GM12872 (cell line): ENCODE results near the gene GARNL3.

Source experiments
- TF ChIP-seq, protein P1 (sequence below): IDR thresholded peaks from 3 replicates; pipeline ENCODE4 v1.5.1; 2011; ENCODE audit warnings: low read depth, mild to moderate bottlenecking, low read length, moderate library complexity; ENCODE audit not compliant: insufficient read depth

The GARNL3 gene

DNA sequence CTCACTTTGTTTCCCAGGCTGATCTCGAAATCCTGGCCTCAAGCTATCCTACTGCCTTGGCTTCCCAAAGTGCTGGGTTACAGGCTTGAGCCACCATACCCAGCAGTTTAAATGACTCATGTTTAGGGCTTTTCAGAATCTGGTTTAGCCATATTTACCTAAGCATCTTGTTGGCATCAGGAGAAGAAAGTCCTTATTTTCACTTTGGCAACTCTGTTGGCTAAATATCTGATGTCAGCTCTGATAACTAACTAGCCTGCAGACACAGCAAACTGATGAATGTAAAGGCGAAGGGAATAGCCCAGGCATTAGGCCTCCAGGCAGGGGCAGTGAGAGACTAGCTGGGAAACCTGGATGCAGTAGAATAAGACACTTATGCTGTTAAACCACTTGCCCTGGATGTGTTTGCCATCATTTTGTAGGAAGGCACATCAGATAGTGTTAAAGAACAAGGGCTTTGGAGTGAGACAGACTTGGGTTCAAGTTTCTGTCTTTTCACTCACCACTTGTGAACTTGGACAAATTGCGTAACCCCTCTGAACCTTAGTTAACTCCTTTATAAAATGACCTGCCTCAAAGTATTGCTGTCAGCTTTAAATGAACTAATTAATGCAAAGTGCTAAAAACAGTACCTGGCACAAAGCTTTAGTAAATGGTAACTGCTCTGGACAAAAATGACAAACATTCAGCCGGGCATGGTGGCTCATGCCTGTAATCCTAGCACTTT is 34.7 kb upstream of the GARNL3 start:
- TF ChIP-seq, protein P1, sequence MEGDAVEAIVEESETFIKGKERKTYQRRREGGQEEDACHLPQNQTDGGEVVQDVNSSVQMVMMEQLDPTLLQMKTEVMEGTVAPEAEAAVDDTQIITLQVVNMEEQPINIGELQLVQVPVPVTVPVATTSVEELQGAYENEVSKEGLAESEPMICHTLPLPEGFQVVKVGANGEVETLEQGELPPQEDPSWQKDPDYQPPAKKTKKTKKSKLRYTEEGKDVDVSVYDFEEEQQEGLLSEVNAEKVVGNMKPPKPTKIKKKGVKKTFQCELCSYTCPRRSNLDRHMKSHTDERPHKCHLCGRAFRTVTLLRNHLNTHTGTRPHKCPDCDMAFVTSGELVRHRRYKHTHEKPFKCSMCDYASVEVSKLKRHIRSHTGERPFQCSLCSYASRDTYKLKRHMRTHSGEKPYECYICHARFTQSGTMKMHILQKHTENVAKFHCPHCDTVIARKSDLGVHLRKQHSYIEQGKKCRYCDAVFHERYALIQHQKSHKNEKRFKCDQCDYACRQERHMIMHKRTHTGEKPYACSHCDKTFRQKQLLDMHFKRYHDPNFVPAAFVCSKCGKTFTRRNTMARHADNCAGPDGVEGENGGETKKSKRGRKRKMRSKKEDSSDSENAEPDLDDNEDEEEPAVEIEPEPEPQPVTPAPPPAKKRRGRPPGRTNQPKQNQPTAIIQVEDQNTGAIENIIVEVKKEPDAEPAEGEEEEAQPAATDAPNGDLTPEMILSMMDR = no peak

DNA sequence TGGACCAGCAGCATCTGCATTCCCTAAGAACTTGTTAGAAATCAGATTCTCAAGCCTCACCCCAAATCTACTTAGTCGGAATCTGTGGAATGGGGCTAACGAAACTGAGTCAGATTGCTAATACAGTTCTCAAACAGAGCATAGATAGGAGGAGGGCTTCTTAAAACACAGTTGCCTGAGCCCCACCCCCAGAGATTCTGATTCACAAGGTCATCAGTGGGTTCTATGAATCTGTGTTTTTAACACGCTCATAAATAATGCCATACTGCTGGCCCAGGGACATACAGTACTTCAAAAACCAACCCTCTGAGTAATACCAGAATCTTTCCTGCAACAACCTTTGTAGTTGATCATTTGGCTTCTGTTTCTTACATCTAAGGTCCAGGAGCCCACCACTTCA is 32.9 kb upstream of the GARNL3 start:
- TF ChIP-seq, protein P1 = no peak

DNA sequence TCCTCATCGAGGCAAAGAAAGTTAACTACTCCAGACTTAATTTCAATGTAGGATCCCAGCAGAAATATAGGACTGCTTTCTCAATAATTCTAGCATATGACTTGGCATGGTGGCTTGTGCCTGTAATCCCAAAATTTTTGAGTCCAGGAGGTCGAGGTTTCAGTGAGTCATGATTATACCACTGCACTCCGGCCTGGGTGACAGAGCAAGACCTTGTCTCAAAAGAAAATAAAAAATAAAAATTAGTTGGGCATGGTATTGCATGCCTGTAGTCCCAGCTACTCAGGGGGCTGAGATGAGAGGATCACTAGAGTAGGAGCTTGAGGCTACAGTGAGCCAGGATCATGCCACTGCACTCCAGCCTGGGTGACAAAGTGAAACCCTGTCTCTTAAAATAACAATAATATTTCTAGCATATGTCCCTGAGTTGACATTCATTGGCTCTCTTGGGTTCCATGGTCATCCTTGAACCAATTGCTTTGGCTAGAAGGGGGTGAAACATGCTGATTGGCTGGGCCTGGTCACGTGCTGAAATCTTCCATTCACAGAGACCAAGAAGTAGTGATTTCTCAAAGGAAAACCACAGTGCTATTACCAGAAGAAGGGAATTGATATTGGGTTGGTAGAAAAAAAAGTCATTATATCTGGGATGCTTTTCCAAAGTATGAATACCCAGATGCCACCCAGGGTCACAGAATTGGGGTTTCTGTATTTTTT is 31.6 kb upstream of the GARNL3 start:
- TF ChIP-seq, protein P1 = no peak

DNA sequence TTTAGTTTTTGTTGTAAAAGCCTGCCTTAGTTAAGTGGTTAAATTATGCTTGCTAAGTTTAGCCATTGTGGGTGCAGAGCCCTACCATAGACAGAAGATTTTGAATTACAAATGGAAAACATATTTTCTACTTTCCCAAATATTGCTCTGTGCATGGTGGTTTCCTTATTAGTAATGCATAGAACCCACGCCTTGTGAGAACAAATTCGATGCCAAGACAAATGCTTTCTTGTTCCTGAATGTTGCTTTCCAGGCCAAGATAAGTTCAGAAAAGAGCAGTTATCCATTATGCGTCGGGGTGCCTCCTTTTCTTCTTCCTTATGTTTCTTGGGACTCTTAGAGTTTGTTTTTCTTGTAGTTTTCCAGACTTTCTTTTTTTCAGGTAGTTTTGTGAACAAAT is 31.0 kb upstream of the GARNL3 start:
- TF ChIP-seq, protein P1 = no peak

DNA sequence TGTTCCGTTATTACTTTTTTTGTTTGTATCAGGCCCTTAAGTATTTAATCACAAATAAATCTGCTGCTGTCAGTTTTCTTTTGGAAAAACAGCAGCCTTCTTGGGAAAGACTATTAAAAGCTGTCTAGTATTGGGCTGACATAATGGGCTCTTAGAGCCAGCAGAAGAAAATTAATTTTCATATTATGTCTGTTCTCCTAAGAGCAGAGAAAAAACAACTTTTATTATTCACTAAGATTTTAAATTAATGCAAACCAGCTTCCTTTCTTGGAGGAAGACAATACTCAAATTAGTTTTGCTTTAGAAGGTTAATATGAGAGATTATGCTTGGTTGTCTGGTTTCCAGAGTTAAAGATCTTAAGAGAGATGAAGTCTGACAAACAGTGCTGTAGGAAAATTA is 30.6 kb upstream of the GARNL3 start:
- TF ChIP-seq, protein P1 = no peak

DNA sequence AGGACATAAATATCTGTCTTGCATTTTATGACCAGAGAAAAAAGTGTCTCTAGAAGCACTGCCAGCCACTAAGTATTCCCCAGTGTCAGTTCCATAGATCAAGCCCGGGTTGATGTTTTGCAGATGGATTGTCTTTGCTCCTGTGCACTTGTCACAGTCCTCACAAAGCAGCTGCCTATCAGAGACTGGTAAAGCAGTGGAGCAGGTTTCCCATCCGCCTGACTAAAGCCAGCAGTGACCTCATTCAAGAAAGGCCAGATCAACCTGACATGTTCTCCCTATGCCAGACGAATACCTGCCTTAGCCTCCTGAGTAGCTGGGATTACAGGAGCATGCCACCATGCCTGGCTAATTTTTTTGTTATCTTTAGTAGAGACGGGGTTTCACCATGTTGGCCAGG is 26.8 kb upstream of the GARNL3 start:
- TF ChIP-seq, protein P1 = no peak

DNA sequence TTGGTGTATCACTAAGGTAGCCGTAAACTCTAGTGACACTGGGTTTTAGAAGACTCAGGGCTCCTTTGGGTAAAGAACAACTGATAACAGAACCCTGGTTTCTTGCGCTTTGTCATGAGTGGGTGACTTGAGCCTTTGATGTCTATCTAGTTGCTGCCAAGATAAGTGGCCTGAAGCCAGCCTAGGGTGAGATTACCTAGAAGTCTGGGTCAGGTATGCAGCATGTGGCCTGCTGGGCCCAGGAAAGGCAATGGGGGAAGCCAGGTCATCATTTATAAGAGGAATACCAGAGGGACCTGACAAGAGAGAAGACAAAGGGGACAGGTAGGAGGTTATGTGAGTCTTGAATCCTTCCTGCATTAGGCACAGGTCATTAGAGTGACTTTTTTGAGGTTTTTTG is 23.2 kb upstream of the GARNL3 start:
- TF ChIP-seq, protein P1 = no peak
